Measurements from ENCODE around the gene CPNE7. TPM values are rescaled to one million over a fixed set of nuclear protein-coding genes. Genes with fewer than 3 reads are reported as not detected.

Gene CPNE7
- total and polyA plus RNA-seq, 2 of the 8 experiments (the other 6 are each of a cell fraction or from before 2014, with no cell fraction given): 10.0 to 23.7 TPM

- Histone ChIP-seq H3K56ac (replicated peaks; ENCODE audit: insufficient read length, low read depth, low read length) (no peak overlapping the region), H3K23me2 (ENCODE audit: low read depth, low read length) (no peaks in the 10 kb centered on the region; the same call in 1 of the 2 replicates), H2BK15ac (ENCODE audit: low read length) (no peak overlapping the region), H2AFZ (ENCODE audit: low read length) (no peak overlapping the region), H3K14ac (ENCODE audit: insufficient read length) (no peak overlapping the region), H3K23ac (ENCODE audit: insufficient read length) (no peak overlapping the region), H3K18ac (ENCODE audit: extremely low read depth, low read length) (no peak overlapping the region), H2BK20ac (ENCODE audit: low read length) (no peak overlapping the region), H4K91ac (replicated peaks; ENCODE audit: insufficient read length, low read length) (no peak overlapping the region), H4K5ac (ENCODE audit: insufficient read length, low read depth, low read length) (no peak overlapping the region), H3K9me3 (ENCODE audit: insufficient read depth in 2 of 2, low read depth in 1 of 2, low read length in 1 of 2) (peaks cover 9 to 19% of the 10 kb centered on the region in 2 experiments; a peak in 3 of 4 replicates), H3K9ac (replicated peaks in 1 of 4; ENCODE audit: extremely low read depth in 1 of 4, low read depth in 3 of 4, low read length in 3 of 4) (no peak overlapping the region), H3K4me3 (ENCODE audit: extremely low read depth in 1 of 4, insufficient read depth in 2 of 4, low read depth in 3 of 4, low read length in 4 of 4) (no peak overlapping the region), H3K79me2 (ENCODE audit: control insufficient read depth in 1 of 2, insufficient read depth in 2 of 2, low read length in 2 of 2) (no peaks in the 10 kb centered on the region), H3K4me1 (replicated peaks in 1 of 4; ENCODE audit: control insufficient read depth in 3 of 4, insufficient read depth in 4 of 4, low read length in 3 of 4) (no peaks in the 10 kb centered on the region), H2BK12ac (ENCODE audit: low read depth, low read length) (no peak overlapping the region), H2BK5ac (ENCODE audit: low read depth, low read length) (no peak overlapping the region), H2BK120ac (replicated peaks; ENCODE audit: low read depth, low read length) (no peak overlapping the region), H2AK5ac (ENCODE audit: low read depth, low read length) (no peak overlapping the region), H4K20me1 (replicated peaks in 1 of 2; ENCODE audit: control insufficient read depth in 1 of 2, insufficient read depth in 2 of 2, low read length in 2 of 2) (peaks cover 0 to 5% of the 10 kb centered on the region in 2 experiments), H3K27ac (ENCODE audit: low read depth, low read length) (no peak overlapping the region), H3K4ac (replicated peaks; ENCODE audit: insufficient read length, low read depth, low read length) (no peak overlapping the region), H3K36me3 (ENCODE audit: control insufficient read depth in 2 of 4, insufficient read depth in 4 of 4, low read length in 3 of 4) (peaks cover 0 to 23% (median 11%) of the 10 kb centered on the region in 4 experiments; a peak in 6 of 8 replicates), H3K27me3 (replicated peaks in 1 of 4; ENCODE audit: control insufficient read depth in 3 of 4, extremely low read depth in 1 of 4, insufficient read depth in 3 of 4, low read length in 3 of 4) (no peaks in the 10 kb centered on the region), H4K8ac (ENCODE audit: extremely low read depth, insufficient read depth, low read length) (no peak overlapping the region; the same call in 1 of the 2 replicates), H3K79me1 (ENCODE audit: low read depth, low read length) (peaks cover 4% of the 10 kb centered on the region; the same call in 1 of the 2 replicates), H3K4me2 (ENCODE audit: insufficient read depth in 1 of 2, low read depth in 2 of 2, low read length in 2 of 2) (no peak overlapping the region)
- 96% methylated on average over 32 of the region's 49 CpGs; no CpG with 5 or more reads in 1 of the 2 experiments for WGBS, 2 experiments (ENCODE audit: extremely low coverage in 1 of 2, insufficient coverage in 1 of 2, insufficient read length in 1 of 2, insufficient replicate concordance in 2 of 2, low coverage in 1 of 2, low lambda C conversion rate in 2 of 2, missing lambda C conversion rate in 1 of 2)
- CTCF ChIA-PET (ENCODE audit: partially characterized antibody): interaction anchor here (1.0 to 1.6 kb wide), 5 partner anchors 16 to 258 kb away, joined by 3 to 6 read pairs (median 4); no protein-coding TSS in a partner anchor
- POLR2A ChIA-PET (ENCODE audit: partially characterized antibody): interaction anchor here (0.7 to 1.4 kb wide), 4 partner anchors 8 to 29 kb away, joined by 3 to 5 read pairs (median 4); partner anchors contain the start of genes CPNE7 and DPEP1
- FAIRE-seq: no peak
- DNase-seq (ENCODE audit: low read depth in 1 of 2, low spot score in 2 of 2): no peak
- TF ChIP-seq POLR2AphosphoS5 (IDR thresholded peaks at IDR 0.05; ENCODE audit: low read depth, low read length): no peak
- no peak for TF ChIP-seq SP1 (IDR thresholded peaks at IDR 0.05; ENCODE audit: low read depth, low read length)
- no peak for TF ChIP-seq ASH2L (IDR thresholded peaks at IDR 0.05; ENCODE audit: low read length)
- no peak for TF ChIP-seq SRF (IDR thresholded peaks at IDR 0.05; ENCODE audit: low read depth, low read length)
- TF ChIP-seq SIN3A (conservative IDR thresholded peaks at IDR 0.05 in 1 of 2, IDR thresholded peaks at IDR 0.05 in 1 of 2; ENCODE audit: low read depth in 1 of 2, low read length in 2 of 2): no peak
- TF ChIP-seq MAFK (IDR thresholded peaks at IDR 0.05; ENCODE audit: low read depth, low read length): no peak
- TF ChIP-seq FOSL1 (IDR thresholded peaks at IDR 0.05; ENCODE audit: insufficient read depth, low read depth, low read length): no peak
- no peak for TF ChIP-seq JUN (IDR thresholded peaks at IDR 0.05; ENCODE audit: low read depth, low read length)
- no peak for TF ChIP-seq HDAC2 (IDR thresholded peaks at IDR 0.05; ENCODE audit: borderline replicate concordance in 1 of 2, low read depth in 2 of 2, low read length in 2 of 2)
- TF ChIP-seq BCL11A (IDR thresholded peaks at IDR 0.05; ENCODE audit: low read depth in 2 of 2, low read length in 2 of 2): no peak
- no peak for TF ChIP-seq EZH2 (IDR thresholded peaks at IDR 0.05; ENCODE audit: low read depth, low read length, severe bottlenecking)
- no peak for TF ChIP-seq BACH1 (IDR thresholded peaks at IDR 0.05; ENCODE audit: low read length)
Observed at GRCh38 chr16:89583895-89584644, 8.5 kb downstream of the CPNE7 start.

Measured in H1 (cell line).